Measurements from ENCODE around the gene UBR4. TPM values are rescaled to one million over a fixed set of nuclear protein-coding genes. Genes with fewer than 3 reads are reported as not detected.

The UBR4 gene
- polyA plus RNA-seq, 3 donors = 44.3 to 93.8 (median 49.4) TPM

GRCh38 chr1:19140465-19140864 lies 69.6 kb downstream of the UBR4 start:
- H2AFZ ChIP-seq (ENCODE audit: insufficient read depth, low read depth, low read length, poor library complexity, severe bottlenecking) = no peak overlapping the region
- TF ChIP-seq CTCF (IDR thresholded peaks at IDR 0.05) = no peak
- intact Hi-C loops (cut with micrococcal nuclease) = no loop called here
- no peak overlapping the region for H3K4me3 ChIP-seq (replicated peaks in 1 of 3; ENCODE audit: low read depth in 2 of 3, low read length in 3 of 3)
- Mint-ChIP-seq H3K27ac (no peak overlapping the region), H3K4me1 (no peaks in the 10 kb centered on the region), H3K36me3 (peaks cover 96 to 97% of the 10 kb centered on the region in 2 donors), H3K27me3 (ENCODE audit: low read depth in 3 of 3) (peaks cover 0 to 1% (median 0%) of the 10 kb centered on the region in 3 donors), H3K9me3 (no peaks in the 10 kb centered on the region), H3K4me3 (no peak overlapping the region)
- peaks cover 97 to 100% of the 10 kb centered on the region in 2 donors for H3K36me3 ChIP-seq (replicated peaks in 1 of 2; ENCODE audit: control insufficient read depth in 1 of 2, insufficient read depth in 2 of 2, low read length in 2 of 2)
- no peaks in the 10 kb centered on the region for H3K9me3 ChIP-seq (replicated peaks in 1 of 2; ENCODE audit: control insufficient read depth in 1 of 2, insufficient read depth in 1 of 2, low read length in 2 of 2)
- no peak for DNase-seq
- no peak overlapping the region for H3K27ac ChIP-seq (ENCODE audit: low read depth in 1 of 2, low read length in 2 of 2)
- H3K79me2 ChIP-seq (ENCODE audit: insufficient read depth, low read length) = no peaks in the 10 kb centered on the region
- no peak overlapping the region for H3K4me2 ChIP-seq (replicated peaks; ENCODE audit: extremely low read depth, low read length, poor library complexity, severe bottlenecking)
- no peaks in the 10 kb centered on the region for H3K27me3 ChIP-seq (ENCODE audit: control insufficient read depth in 2 of 2, insufficient read depth in 2 of 2, low read length in 2 of 2)
- no peak overlapping the region for H3K9ac ChIP-seq (ENCODE audit: insufficient read depth, low read length, poor library complexity, severe bottlenecking)
- no peaks in the 10 kb centered on the region for H4K20me1 ChIP-seq (ENCODE audit: insufficient read depth, low read length)
- no peaks in the 10 kb centered on the region for H3K4me1 ChIP-seq (ENCODE audit: control insufficient read depth in 1 of 2, insufficient read depth in 2 of 2, low read length in 2 of 2)
- WGBS (ENCODE audit: insufficient coverage) = 98% methylated on average over 5 of the region's 12 CpGs

- H3K4me2 ChIP-seq (replicated peaks; ENCODE audit: extremely low read depth, low read length, poor library complexity, severe bottlenecking) = no peak overlapping the region
- no peak overlapping the region for H3K27ac ChIP-seq (ENCODE audit: low read depth in 1 of 2, low read length in 2 of 2)
- no peak overlapping the region for H3K4me3 ChIP-seq (replicated peaks in 1 of 3; ENCODE audit: low read depth in 2 of 3, low read length in 3 of 3)
- H3K4me3 Mint-ChIP-seq = no peak overlapping the region
- H3K27ac Mint-ChIP-seq = peak overlapping the region in 2 of 7 donors; percentile 32 to 46
- peaks cover 0 to 1% (median 0%) of the 10 kb centered on the region in 3 donors for H3K27me3 Mint-ChIP-seq (ENCODE audit: low read depth in 3 of 3)
- DNase-seq = no peak
- intact Hi-C loops (cut with micrococcal nuclease) = no loop called here
- no peak overlapping the region for H3K9ac ChIP-seq (ENCODE audit: insufficient read depth, low read length, poor library complexity, severe bottlenecking)
- no peaks in the 10 kb centered on the region for H3K4me1 ChIP-seq (ENCODE audit: control insufficient read depth in 1 of 2, insufficient read depth in 2 of 2, low read length in 2 of 2)
- 100% methylated on average over 2 of the region's 3 CpGs for WGBS (ENCODE audit: insufficient coverage)
- no peaks in the 10 kb centered on the region for H3K4me1 Mint-ChIP-seq
- TF ChIP-seq CTCF (IDR thresholded peaks at IDR 0.05) = no peak
- peaks cover 0 to under 1% of the 10 kb centered on the region in 2 donors for H3K9me3 ChIP-seq (replicated peaks in 1 of 2; ENCODE audit: control insufficient read depth in 1 of 2, insufficient read depth in 1 of 2, low read length in 2 of 2)
- H4K20me1 ChIP-seq (ENCODE audit: insufficient read depth, low read length) = peaks cover 2% of the 10 kb centered on the region
- no peaks in the 10 kb centered on the region for H3K27me3 ChIP-seq (ENCODE audit: control insufficient read depth in 2 of 2, insufficient read depth in 2 of 2, low read length in 2 of 2)
- peaks cover 0 to 2% (median under 1%) of the 10 kb centered on the region in 7 donors for H3K9me3 Mint-ChIP-seq
- peaks cover 97 to 100% of the 10 kb centered on the region in 2 donors for H3K36me3 ChIP-seq (replicated peaks in 1 of 2; ENCODE audit: control insufficient read depth in 1 of 2, insufficient read depth in 2 of 2, low read length in 2 of 2)
- no peaks in the 10 kb centered on the region for H3K79me2 ChIP-seq (ENCODE audit: insufficient read depth, low read length)
- peaks cover 96 to 97% of the 10 kb centered on the region in 2 donors for H3K36me3 Mint-ChIP-seq
- H2AFZ ChIP-seq (ENCODE audit: insufficient read depth, low read depth, low read length, poor library complexity, severe bottlenecking) = no peak overlapping the region
Observed at GRCh38 chr1:19139711-19140110, 70.4 kb downstream of the UBR4 start.

All from CD14-positive monocyte (primary cell).